ENCODE results near the gene TIMELESS. TPM values are rescaled to one million over a fixed set of nuclear protein-coding genes. Genes with fewer than 3 reads are reported as not detected.
"Not testable (repeated sequence)": the region's sequence is repeated elsewhere in the genome, so short reads cannot be mapped to it uniquely, and the experiment has no call there.

The TIMELESS gene
- total RNA-seq, 4 donors from 2014 or later, result 2.3 to 4.1 (median 2.4) TPM

GRCh38 chr12:56401125-56401524 lies 48.1 kb downstream of the TIMELESS start:
- H3K9me3 ChIP-seq, result peaks cover 0 to 16% (median 10%) of the 10 kb centered on the region in 4 donors
- H3K27ac ChIP-seq (replicated peaks in 1 of 4); H3K27me3 ChIP-seq; H3K4me3 ChIP-seq; intact Hi-C loops (cut with DNase I); DNase-seq (ENCODE audit: extremely low spot score); H3K4me1 ChIP-seq; H3K36me3 ChIP-seq: not testable (repeated sequence)
- 94% methylated on average over 1 of the region's 3 CpGs for WGBS

DNA sequence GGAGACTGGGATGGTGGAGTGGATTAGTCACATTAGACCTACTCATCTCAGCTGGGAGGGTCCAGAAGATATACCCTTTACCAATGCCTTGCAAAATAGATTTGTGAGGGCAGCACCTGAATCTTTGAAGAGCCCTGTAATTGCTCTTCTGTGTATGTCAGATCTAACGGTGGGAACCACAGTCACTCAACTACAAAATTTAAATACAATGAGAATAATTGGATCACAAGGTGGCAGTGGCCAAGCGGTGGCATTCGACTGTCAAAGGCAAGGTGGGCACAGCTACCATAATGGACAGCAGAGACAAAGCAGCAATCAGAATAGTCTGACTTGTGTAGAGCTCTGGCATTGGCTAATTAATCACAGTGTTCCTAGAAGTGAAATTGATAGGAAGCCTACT lies 49.8 kb downstream of the TIMELESS start:
- H3K36me3 ChIP-seq; H3K4me1 ChIP-seq; H3K27me3 ChIP-seq; intact Hi-C loops (cut with DNase I); DNase-seq (ENCODE audit: extremely low spot score); H3K4me3 ChIP-seq; H3K27ac ChIP-seq (replicated peaks in 1 of 4): not testable (repeated sequence)
- 90% methylated on average over 3 of the region's 3 CpGs for whole genome bisulfite sequencing
- H3K9me3 ChIP-seq, result peaks cover 0 to 16% (median 10%) of the 10 kb centered on the region in 4 donors

GRCh38 chr12:56398324-56398723 lies 50.9 kb downstream of the TIMELESS start:
- TF ChIP-seq, protein P1, sequence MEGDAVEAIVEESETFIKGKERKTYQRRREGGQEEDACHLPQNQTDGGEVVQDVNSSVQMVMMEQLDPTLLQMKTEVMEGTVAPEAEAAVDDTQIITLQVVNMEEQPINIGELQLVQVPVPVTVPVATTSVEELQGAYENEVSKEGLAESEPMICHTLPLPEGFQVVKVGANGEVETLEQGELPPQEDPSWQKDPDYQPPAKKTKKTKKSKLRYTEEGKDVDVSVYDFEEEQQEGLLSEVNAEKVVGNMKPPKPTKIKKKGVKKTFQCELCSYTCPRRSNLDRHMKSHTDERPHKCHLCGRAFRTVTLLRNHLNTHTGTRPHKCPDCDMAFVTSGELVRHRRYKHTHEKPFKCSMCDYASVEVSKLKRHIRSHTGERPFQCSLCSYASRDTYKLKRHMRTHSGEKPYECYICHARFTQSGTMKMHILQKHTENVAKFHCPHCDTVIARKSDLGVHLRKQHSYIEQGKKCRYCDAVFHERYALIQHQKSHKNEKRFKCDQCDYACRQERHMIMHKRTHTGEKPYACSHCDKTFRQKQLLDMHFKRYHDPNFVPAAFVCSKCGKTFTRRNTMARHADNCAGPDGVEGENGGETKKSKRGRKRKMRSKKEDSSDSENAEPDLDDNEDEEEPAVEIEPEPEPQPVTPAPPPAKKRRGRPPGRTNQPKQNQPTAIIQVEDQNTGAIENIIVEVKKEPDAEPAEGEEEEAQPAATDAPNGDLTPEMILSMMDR (IDR thresholded peaks at IDR 0.05), result no peak
- TF ChIP-seq POLR2AphosphoS5 (IDR thresholded peaks at IDR 0.05) (no peak), POLR2A (IDR thresholded peaks at IDR 0.05; ENCODE audit: low read depth) (no peak), EP300 (IDR thresholded peaks at IDR 0.05) (no peak)
- intact Hi-C loops (cut with DNase I), result no loop called here
- no peak for DNase-seq (ENCODE audit: extremely low spot score)
- no peaks in the 10 kb centered on the region for H3K4me1 ChIP-seq
- no peaks in the 10 kb centered on the region for H3K27me3 ChIP-seq
- peaks cover 0 to 16% (median 10%) of the 10 kb centered on the region in 4 donors for H3K9me3 ChIP-seq
- H3K36me3 ChIP-seq, result no peaks in the 10 kb centered on the region
- no peak overlapping the region for H3K4me3 ChIP-seq
- no peak overlapping the region for H3K27ac ChIP-seq (replicated peaks in 1 of 4)

- DNase-seq (ENCODE audit: extremely low spot score), result no peak
- Histone ChIP-seq H3K4me1 (no peaks in the 10 kb centered on the region), H3K27me3 (no peaks in the 10 kb centered on the region), H3K9me3 (no peaks in the 10 kb centered on the region), H3K36me3 (no peaks in the 10 kb centered on the region), H3K27ac (replicated peaks in 1 of 4) (no peak overlapping the region), H3K4me3 (no peak overlapping the region)
- intact Hi-C loops (cut with DNase I), result no loop called here
- WGBS, result 92% methylated on average over 2 of the region's 2 CpGs
- TF ChIP-seq POLR2A (IDR thresholded peaks at IDR 0.05; ENCODE audit: low read depth), result no peak
- no peak for TF ChIP-seq EP300 (IDR thresholded peaks at IDR 0.05)
- TF ChIP-seq POLR2AphosphoS5 (IDR thresholded peaks at IDR 0.05), result no peak
- TF ChIP-seq, protein P1 (IDR thresholded peaks at IDR 0.05), result no peak
Observed at GRCh38 chr12:56392331-56392730, 56.9 kb downstream of the TIMELESS start.

DNA sequence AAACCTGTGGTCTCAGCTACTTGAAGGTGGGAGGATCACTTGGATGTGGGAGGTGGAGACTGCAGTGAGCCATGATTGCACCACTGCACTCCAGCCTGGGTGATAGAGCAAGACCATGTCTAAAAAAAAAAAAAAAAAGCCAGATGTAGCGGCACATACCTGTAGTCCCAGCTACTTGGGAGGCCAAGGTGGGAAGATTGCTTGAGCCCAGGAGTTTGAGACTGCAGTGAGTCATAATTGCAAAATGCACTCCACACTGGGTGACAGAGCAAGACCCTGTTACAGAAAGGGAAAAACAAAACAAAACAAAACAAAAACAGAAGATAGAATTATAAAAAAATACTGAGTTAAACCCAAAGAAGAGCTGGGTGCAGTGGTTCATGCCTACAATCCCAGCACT lies 57.5 kb downstream of the TIMELESS start:
- no peaks in the 10 kb centered on the region for H3K36me3 ChIP-seq
- WGBS, result 89% methylated on average over 1 of the region's 1 CpG
- DNase-seq (ENCODE audit: extremely low spot score), result no peak
- H3K4me1 ChIP-seq, result no peaks in the 10 kb centered on the region
- H3K27me3 ChIP-seq, result no peaks in the 10 kb centered on the region
- no peaks in the 10 kb centered on the region for H3K9me3 ChIP-seq
- no peak overlapping the region for H3K27ac ChIP-seq (replicated peaks in 1 of 4)
- TF ChIP-seq, protein P1 (IDR thresholded peaks at IDR 0.05), result no peak
- TF ChIP-seq POLR2A (IDR thresholded peaks at IDR 0.05; ENCODE audit: low read depth) (no peak), POLR2AphosphoS5 (IDR thresholded peaks at IDR 0.05) (no peak), EP300 (IDR thresholded peaks at IDR 0.05) (no peak)
- intact Hi-C loops (cut with DNase I), result no loop called here
- H3K4me3 ChIP-seq, result no peak overlapping the region

- Histone ChIP-seq H3K4me3 (no peak overlapping the region), H3K36me3 (no peaks in the 10 kb centered on the region), H3K27me3 (no peaks in the 10 kb centered on the region), H3K4me1 (no peaks in the 10 kb centered on the region), H3K27ac (replicated peaks in 1 of 4) (no peak overlapping the region), H3K9me3 (no peaks in the 10 kb centered on the region)
- intact Hi-C loops (cut with DNase I), result no loop called here
- DNase-seq (ENCODE audit: extremely low spot score), result no peak
- TF ChIP-seq EP300 (IDR thresholded peaks at IDR 0.05), result no peak
- TF ChIP-seq, protein P1 (IDR thresholded peaks at IDR 0.05), result no peak
- TF ChIP-seq POLR2AphosphoS5 (IDR thresholded peaks at IDR 0.05), result no peak
- no peak for TF ChIP-seq POLR2A (IDR thresholded peaks at IDR 0.05; ENCODE audit: low read depth)
- 61% methylated on average over 5 of the region's 5 CpGs for WGBS
Observed at GRCh38 chr12:56389412-56389811, 59.8 kb downstream of the TIMELESS start.
